H9 (cell line): ENCODE results near the gene IMPDH1. TPM values are rescaled to one million over a fixed set of nuclear protein-coding genes. Genes with fewer than 3 reads are reported as not detected.

Experiments used
- DNase-seq: peaks from one replicate; pipeline ENCODE4 v3.0.0-alpha.2; 2017
- H2AFZ ChIP-seq: one replicate; pipeline ENCODE4 v1.6.1; 2013; ENCODE audit warnings: mild to moderate bottlenecking, low read length, control low read depth, moderate library complexity
- H2AK5ac ChIP-seq: 2 replicates; pipeline ENCODE4 v1.6.1; 2013; ENCODE audit warnings: low read length, control low read depth, mixed read lengths; ENCODE audit not compliant: insufficient read length
- H2BK120ac ChIP-seq: one replicate; pipeline ENCODE4 v1.6.1; 2013; ENCODE audit warnings: low read depth, mild to moderate bottlenecking, low read length, control low read depth, inconsistent platforms; ENCODE audit not compliant: poor library complexity, severe bottlenecking
- H2BK12ac ChIP-seq: 2 replicates; pipeline ENCODE4 v1.6.1; 2013; ENCODE audit warnings: low read length, control low read depth, mixed read lengths, low read depth; ENCODE audit not compliant: insufficient read length
- H2BK15ac ChIP-seq: 2 replicates; pipeline ENCODE4 v1.6.1; 2013; ENCODE audit warnings: low read depth, low read length, control low read depth
- H2BK20ac ChIP-seq: one replicate; pipeline ENCODE4 v1.6.1; 2013; ENCODE audit warnings: low read depth, mild to moderate bottlenecking, low read length, control low read depth, inconsistent platforms; ENCODE audit not compliant: poor library complexity, severe bottlenecking
- H2BK5ac ChIP-seq: 2 replicates; pipeline ENCODE4 v1.6.1; 2013; ENCODE audit warnings: low read length, control low read depth, mixed read lengths; ENCODE audit not compliant: insufficient read length
- H3K14ac ChIP-seq: 2 replicates; pipeline ENCODE4 v1.6.1; 2013; ENCODE audit warnings: low read length, control low read depth; ENCODE audit not compliant: insufficient read depth
- H3K18ac ChIP-seq: 2 replicates; pipeline ENCODE4 v1.6.1; 2013; ENCODE audit warnings: low read depth, mild to moderate bottlenecking, mixed read lengths, low read length, control low read depth; ENCODE audit not compliant: insufficient read length
- H3K23ac ChIP-seq: 2 replicates; pipeline ENCODE4 v1.6.1; 2013; ENCODE audit warnings: low read length, control low read depth, mixed read lengths, low read depth; ENCODE audit not compliant: insufficient read length
- H3K23me2 ChIP-seq: 2 replicates; pipeline ENCODE4 v1.6.1; 2013; ENCODE audit warnings: low read depth, mild to moderate bottlenecking, mixed read lengths, low read length, control low read depth; ENCODE audit not compliant: insufficient read length, poor library complexity, severe bottlenecking
- H3K27ac ChIP-seq: 2 replicates; pipeline ENCODE4 v1.5.1; 2013; ENCODE audit warnings: low read length, control low read depth, mixed read lengths, low read depth; ENCODE audit not compliant: insufficient read length
- H3K27me3 ChIP-seq: 2 replicates; pipeline ENCODE4 v1.6.1; 2013; ENCODE audit warnings: low read length, control low read depth, inconsistent platforms; ENCODE audit not compliant: insufficient read depth
- H3K4ac ChIP-seq: 2 replicates; pipeline ENCODE4 v1.6.1; 2013; ENCODE audit warnings: low read depth, mild to moderate bottlenecking, control low read depth, inconsistent platforms, low read length, moderate library complexity
- H3K4me1 ChIP-seq: 2 replicates; pipeline ENCODE4 v1.6.1; 2013; ENCODE audit warnings: low read length, control low read depth, inconsistent platforms; ENCODE audit not compliant: insufficient read depth
- H3K4me2 ChIP-seq: 2 replicates; pipeline ENCODE4 v1.6.1; 2013; ENCODE audit warnings: low read length, control low read depth, mixed read lengths; ENCODE audit not compliant: insufficient read length, insufficient read depth
- H3K56ac ChIP-seq: 2 replicates; pipeline ENCODE4 v1.6.1; 2013; ENCODE audit warnings: low read depth, mild to moderate bottlenecking, mixed read lengths, low read length, control low read depth; ENCODE audit not compliant: insufficient read length
- H3K79me1 ChIP-seq: 2 replicates; pipeline ENCODE4 v1.6.1; 2013; ENCODE audit warnings: low read depth, mild to moderate bottlenecking, moderate library complexity, low read length, control low read depth, inconsistent platforms; ENCODE audit not compliant: insufficient read depth, poor library complexity, severe bottlenecking
- H3K79me2 ChIP-seq: 2 replicates; pipeline ENCODE4 v1.6.1; 2013; ENCODE audit warnings: low read length, control low read depth, inconsistent platforms; ENCODE audit not compliant: insufficient read depth
- H3K9ac ChIP-seq: 2 replicates; pipeline ENCODE4 v1.6.1; 2013; ENCODE audit warnings: low read length, control low read depth, mixed read lengths; ENCODE audit not compliant: insufficient read length; ENCODE audit errors: extremely low read depth
- H3K9me3 ChIP-seq: one replicate; pipeline ENCODE4 v1.6.1; 2013; ENCODE audit warnings: low read depth, low read length, inconsistent platforms; ENCODE audit not compliant: control insufficient read depth
- H3T11ph ChIP-seq: one replicate; pipeline ENCODE4 v1.6.1; 2013; ENCODE audit warnings: mild to moderate bottlenecking, low read length, control low read depth, inconsistent platforms
- H4K20me1 ChIP-seq: one replicate; pipeline ENCODE4 v1.6.1; 2013; ENCODE audit not compliant: control insufficient read depth, insufficient read length, insufficient read depth
- H4K5ac ChIP-seq: 2 replicates; pipeline ENCODE4 v1.6.1; 2013; ENCODE audit warnings: low read depth, mild to moderate bottlenecking, mixed read lengths, low read length, control low read depth; ENCODE audit not compliant: insufficient read length
- H4K8ac ChIP-seq: replicated peaks from 2 replicates; pipeline ENCODE4 v1.6.1; 2013; ENCODE audit warnings: low read length, control low read depth, mixed read lengths, low read depth; ENCODE audit not compliant: insufficient read length
- H4K91ac ChIP-seq: 2 replicates; pipeline ENCODE4 v1.6.1; 2013; ENCODE audit warnings: low read depth, mild to moderate bottlenecking, moderate library complexity, mixed read lengths, low read length, control low read depth; ENCODE audit not compliant: insufficient read length
- H3K27ac Mint-ChIP-seq, 3 experiments: 2 replicates in 2 of 3; 3 replicates in 1 of 3; pipeline ENCODE4 v1.8.0; 2020 to 2021; ENCODE audit warnings: mixed read lengths in 3 of 3, mild to moderate bottlenecking in 1 of 3, moderate library complexity in 1 of 3
- H3K27me3 Mint-ChIP-seq: 2 replicates; pipeline ENCODE4 v1.8.0; 2021; ENCODE audit warnings: low read depth, mild to moderate bottlenecking, moderate library complexity, mixed read lengths
- H3K36me3 Mint-ChIP-seq, 3 experiments: 2 replicates in 2 of 3; 3 replicates in 1 of 3; pipeline ENCODE4 v1.8.0; 2020 to 2021; ENCODE audit warnings: low read depth in 3 of 3, mixed read lengths in 3 of 3; ENCODE audit not compliant: insufficient read depth in 1 of 3
- H3K4me1 Mint-ChIP-seq, 2 experiments: 2 replicates each; pipeline ENCODE4 v1.8.0; 2020; ENCODE audit warnings: mixed read lengths in 2 of 2
- H3K4me3 Mint-ChIP-seq, 2 experiments: 2 replicates in 1 of 2; 3 replicates in 1 of 2; pipeline ENCODE4 v1.8.0; 2020 to 2021; ENCODE audit warnings: mild to moderate bottlenecking in 2 of 2, mixed read lengths in 2 of 2, moderate library complexity in 1 of 2
- H3K9me3 Mint-ChIP-seq, 2 experiments: 2 replicates in 1 of 2; 3 replicates in 1 of 2; pipeline ENCODE4 v1.8.0; 2020; ENCODE audit warnings: mild to moderate bottlenecking in 2 of 2, mixed read lengths in 2 of 2, moderate library complexity in 1 of 2
- CTCF ChIP-seq: fragments of 200-600 bp; sonication (generic); conservative IDR thresholded peaks from 3 replicates; pipeline ENCODE4 v1.8.0; 2021; ENCODE audit warnings: antibody characterized with exemption, mild to moderate bottlenecking
- WGBS: extraction: QIAGEN DNeasy Blood & Tissue Kit; methylation state at CpG from one replicate; pipeline ENCODE4 v1.1.7; 2013; ENCODE audit warnings: missing lambda C conversion rate, low lambda C conversion rate, mixed read lengths; ENCODE audit not compliant: insufficient read length; ENCODE audit errors: extremely low coverage; 5-methylcytosine and 5-hydroxymethylcytosine counted together
- total RNA-seq: library from RNA; stranded (reverse); gene quantifications from 2 replicates; pipeline ENCODE4 v1.2.1, GENCODE V29; 2021

IMPDH1 gene
- total RNA-seq, 1 experiment from 2014 or later: 35.2 TPM

GRCh38 chr7:128378637-128379036, 31.1 kb downstream of the IMPDH1 start:
- TF ChIP-seq CTCF: no peak
- Histone ChIP-seq H2AK5ac (no peak overlapping the region), H3K9me3 (no peaks in the 10 kb centered on the region), H2BK5ac (no peak overlapping the region), H4K20me1 (no peaks in the 10 kb centered on the region), H3K9ac (no peak overlapping the region), H2BK12ac (no peak overlapping the region), H2BK15ac (no peak overlapping the region), H2AFZ (no peak overlapping the region), H4K8ac (no peak overlapping the region), H3K27me3 (no peaks in the 10 kb centered on the region), H2BK120ac (no peak overlapping the region), H3K56ac (no peak overlapping the region), H3T11ph (no peak overlapping the region), H2BK20ac (no peak overlapping the region), H3K14ac (no peak overlapping the region), H3K4me2 (no peak overlapping the region), H3K4me1 (no peaks in the 10 kb centered on the region), H3K23me2 (no peaks in the 10 kb centered on the region), H3K4ac (no peak overlapping the region), H4K91ac (no peak overlapping the region), H3K27ac (no peak overlapping the region), H4K5ac (no peak overlapping the region), H3K79me1 (no peaks in the 10 kb centered on the region), H3K23ac (no peak overlapping the region), H3K18ac (no peak overlapping the region), H3K79me2 (no peaks in the 10 kb centered on the region)
- peaks cover 37% of the 10 kb centered on the region for H3K27me3 Mint-ChIP-seq
- no peak overlapping the region for H3K27ac Mint-ChIP-seq
- H3K9me3 Mint-ChIP-seq: peaks cover 0 to 2% of the 10 kb centered on the region in 2 experiments; a peak in 1 of 5 replicates
- WGBS: no CpG with 5 or more reads among the region's 2 CpGs
- DNase-seq: no peak
- no peaks in the 10 kb centered on the region for H3K36me3 Mint-ChIP-seq
- no peak overlapping the region for H3K4me3 Mint-ChIP-seq
- H3K4me1 Mint-ChIP-seq: peaks cover 7 to 40% of the 10 kb centered on the region in 2 experiments
